Keratinocyte (primary cell): Measurements from ENCODE around the gene WAS.

ENCODE experiments used
- CTCF ChIP-seq, 3 experiments: IDR thresholded peaks in 1 of 3; conservative IDR thresholded peaks in 1 of 3; optimal IDR thresholded peaks in 1 of 3; 2 replicates in 2 of 3; 3 replicates in 1 of 3; pipeline versions ENCODE3 to v1.5.1; 2011; ENCODE audit warnings: low read length in 3 of 3, mild to moderate bottlenecking in 3 of 3, moderate library complexity in 2 of 3, control low read depth in 1 of 3, inconsistent platforms in 1 of 3; ENCODE audit not compliant: insufficient read depth in 2 of 3; ENCODE audit errors: extremely low read depth in 1 of 3
- EZH2 ChIP-seq: IDR thresholded peaks from one replicate; pipeline ENCODE4 v1.6.1; 2012; ENCODE audit warnings: inconsistent platforms, mild to moderate bottlenecking, low read length, moderate library complexity

GRCh38 chrX:48666649-48667048 is 16.9 kb upstream of the WAS start:
- TF ChIP-seq EZH2, result no peak
- TF ChIP-seq CTCF (optimal IDR thresholded peaks at IDR 0.05 in 1 of 3, IDR thresholded peaks at IDR 0.05 in 1 of 3, conservative IDR thresholded peaks at IDR 0.05 in 1 of 3; ENCODE audit: extremely low read depth in 1 of 3, insufficient read depth in 2 of 3, low read length in 3 of 3), result no peak
